Keratinocyte (primary cell): ENCODE results near the gene RSPO3. TPM values are rescaled to one million over a fixed set of nuclear protein-coding genes. Genes with fewer than 3 reads are reported as not detected.

Source experiments
- DNase-seq: peaks from one replicate; pipeline ENCODE4 v3.0.0-alpha.2; 2011; ENCODE audit warnings: low read depth, missing footprints, low spot score
- FAIRE-seq: peaks from 2 replicates; lab custom pipeline; 2011; peaks lifted over from hg19 to GRCh38; lab: Jason Lieb, UNC
- H2AFZ ChIP-seq: 2 replicates; pipeline ENCODE4 v1.6.0; 2012; ENCODE audit warnings: low read length, control low read depth, inconsistent platforms; ENCODE audit not compliant: control insufficient read depth
- H3K27ac ChIP-seq: 2 replicates; pipeline ENCODE4 v1.5.1; 2011; ENCODE audit warnings: low read length; ENCODE audit not compliant: control insufficient read depth, insufficient read depth
- H3K27me3 ChIP-seq: 3 replicates; pipeline ENCODE4 v1.6.0; 2011; ENCODE audit warnings: low read length; ENCODE audit not compliant: control insufficient read depth, insufficient read depth; ENCODE audit errors: extremely low read depth
- H3K36me3 ChIP-seq, 2 experiments: 2 replicates in 1 of 2; 3 replicates in 1 of 2; pipeline ENCODE4 v1.5.1; 2011; ENCODE audit warnings: low read length in 2 of 2, mild to moderate bottlenecking in 1 of 2; ENCODE audit not compliant: control insufficient read depth in 2 of 2, insufficient read depth in 2 of 2; ENCODE audit errors: extremely low read depth in 1 of 2
- H3K4me1 ChIP-seq: 3 replicates; pipeline ENCODE4 v1.5.1; 2011; ENCODE audit warnings: low read length; ENCODE audit not compliant: control insufficient read depth, insufficient read depth; ENCODE audit errors: extremely low read depth
- H3K4me2 ChIP-seq: 3 replicates; pipeline ENCODE4 v1.6.0; 2011; ENCODE audit warnings: low read depth, low read length; ENCODE audit not compliant: control insufficient read depth, insufficient read depth; ENCODE audit errors: extremely low read depth
- H3K4me3 ChIP-seq, 3 experiments: fragments of 200-600 bp in 1 of 3; sonication (generic) in 1 of 3; 2 replicates in 2 of 3; 3 replicates in 1 of 3; pipeline ENCODE4 v1.5.1; 2011 to 2016; ENCODE audit warnings: low read length in 3 of 3, mild to moderate bottlenecking in 3 of 3, control low read depth in 2 of 3, inconsistent platforms in 1 of 3, low read depth in 1 of 3, mixed read lengths in 1 of 3, mixed run types in 1 of 3, moderate library complexity in 1 of 3; ENCODE audit not compliant: control insufficient read depth in 2 of 3, insufficient read depth in 2 of 3; ENCODE audit errors: extremely low read depth in 1 of 3
- H3K79me2 ChIP-seq: 2 replicates; pipeline ENCODE4 v1.6.0; 2012; ENCODE audit warnings: low read length; ENCODE audit not compliant: control insufficient read depth, insufficient read depth
- H3K9ac ChIP-seq: 3 replicates; pipeline ENCODE4 v1.6.0; 2011; ENCODE audit warnings: low read length; ENCODE audit not compliant: control insufficient read depth, insufficient read depth; ENCODE audit errors: extremely low read depth
- H3K9me1 ChIP-seq: 3 replicates; pipeline ENCODE4 v1.6.0; 2011; ENCODE audit warnings: low read length; ENCODE audit not compliant: control insufficient read depth, insufficient read depth; ENCODE audit errors: extremely low read depth
- H3K9me3 ChIP-seq: 2 replicates; pipeline ENCODE4 v1.5.1; 2012; ENCODE audit warnings: low read depth, low read length; ENCODE audit not compliant: control insufficient read depth
- H4K20me1 ChIP-seq: 3 replicates; pipeline ENCODE4 v1.6.0; 2011; ENCODE audit warnings: low read length; ENCODE audit not compliant: control insufficient read depth, insufficient read depth; ENCODE audit errors: extremely low read depth
- EZH2 ChIP-seq: IDR thresholded peaks from one replicate; pipeline ENCODE4 v1.6.1; 2012; ENCODE audit warnings: inconsistent platforms, mild to moderate bottlenecking, low read length, moderate library complexity
- dilution Hi-C: fragments of 300-500 bp; cut with MboI; formaldehyde crosslinking; loops from one replicate; pipeline ENCODE4 v1.7.0; 2020; ENCODE audit warnings: low sequenced_read_pairs; ENCODE audit not compliant: extremely low pct_ligation_motif_present
- polyA plus RNA-seq, 5 experiments: library from polyadenylated mRNA; depleted of rRNA in 3 of 5; stranded (reverse) in 3 of 5; stranded (forward) in 1 of 5; unstranded in 1 of 5; fragments of >200 nt; gene quantifications; 1 replicate in 1 of 5; 2 replicates in 3 of 5; 3 replicates in 1 of 5; pipeline versions ENCODE4 v1.2.1 to v1.2.3, GENCODE V29; 2011 to 2012; ENCODE audit warnings: missing spikeins in 2 of 5, low read depth in 1 of 5, low replicate concordance in 1 of 5
- TF ChIP-seq, protein P1 (sequence below), 3 experiments: IDR thresholded peaks in 1 of 3; conservative IDR thresholded peaks in 1 of 3; optimal IDR thresholded peaks in 1 of 3; 2 replicates in 2 of 3; 3 replicates in 1 of 3; pipeline versions ENCODE3 to v1.5.1; 2011; ENCODE audit warnings: low read length in 3 of 3, mild to moderate bottlenecking in 3 of 3, moderate library complexity in 2 of 3, control low read depth in 1 of 3, inconsistent platforms in 1 of 3; ENCODE audit not compliant: insufficient read depth in 2 of 3; ENCODE audit errors: extremely low read depth in 1 of 3

RSPO3 gene
- polyA plus RNA-seq, 1 donor (not counting 4 experiments of a cell fraction or from before 2014, with no cell fraction given) = not detected

DNA sequence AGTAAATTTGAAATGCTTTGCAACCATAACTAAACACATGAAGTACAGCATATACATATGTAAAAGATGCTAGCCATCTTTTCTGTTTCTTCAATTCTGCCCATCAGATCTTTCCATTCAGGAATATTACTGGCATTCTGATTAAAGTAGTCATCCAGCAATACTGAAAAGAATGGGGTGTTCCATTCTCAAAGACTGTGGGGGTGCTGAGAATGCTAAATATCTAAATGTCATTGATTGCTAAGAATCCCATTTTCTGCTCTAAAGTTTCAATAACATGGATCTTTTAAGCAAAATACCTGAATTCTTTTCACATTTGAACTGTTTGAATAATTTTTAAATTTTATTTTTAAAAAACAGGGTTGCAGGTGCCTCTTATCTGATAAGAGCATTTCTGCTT lies 6.2 kb downstream of the RSPO3 start:
- peaks cover 5% of the 10 kb centered on the region for H3K4me1 ChIP-seq
- no peak for FAIRE-seq
- no peak overlapping the region for H3K9ac ChIP-seq
- no peak overlapping the region for H3K4me3 ChIP-seq
- H3K79me2 ChIP-seq = no peaks in the 10 kb centered on the region
- H2AFZ ChIP-seq = no peak overlapping the region
- H3K27ac ChIP-seq = no peak overlapping the region
- no peaks in the 10 kb centered on the region for H4K20me1 ChIP-seq
- H3K36me3 ChIP-seq = no peaks in the 10 kb centered on the region
- H3K9me1 ChIP-seq = no peaks in the 10 kb centered on the region
- dilution Hi-C loops = no loop called here
- H3K27me3 ChIP-seq = peaks cover 26% of the 10 kb centered on the region
- no peaks in the 10 kb centered on the region for H3K9me3 ChIP-seq
- H3K4me2 ChIP-seq = no peak overlapping the region
- no peak for TF ChIP-seq EZH2
- TF ChIP-seq, protein P1, sequence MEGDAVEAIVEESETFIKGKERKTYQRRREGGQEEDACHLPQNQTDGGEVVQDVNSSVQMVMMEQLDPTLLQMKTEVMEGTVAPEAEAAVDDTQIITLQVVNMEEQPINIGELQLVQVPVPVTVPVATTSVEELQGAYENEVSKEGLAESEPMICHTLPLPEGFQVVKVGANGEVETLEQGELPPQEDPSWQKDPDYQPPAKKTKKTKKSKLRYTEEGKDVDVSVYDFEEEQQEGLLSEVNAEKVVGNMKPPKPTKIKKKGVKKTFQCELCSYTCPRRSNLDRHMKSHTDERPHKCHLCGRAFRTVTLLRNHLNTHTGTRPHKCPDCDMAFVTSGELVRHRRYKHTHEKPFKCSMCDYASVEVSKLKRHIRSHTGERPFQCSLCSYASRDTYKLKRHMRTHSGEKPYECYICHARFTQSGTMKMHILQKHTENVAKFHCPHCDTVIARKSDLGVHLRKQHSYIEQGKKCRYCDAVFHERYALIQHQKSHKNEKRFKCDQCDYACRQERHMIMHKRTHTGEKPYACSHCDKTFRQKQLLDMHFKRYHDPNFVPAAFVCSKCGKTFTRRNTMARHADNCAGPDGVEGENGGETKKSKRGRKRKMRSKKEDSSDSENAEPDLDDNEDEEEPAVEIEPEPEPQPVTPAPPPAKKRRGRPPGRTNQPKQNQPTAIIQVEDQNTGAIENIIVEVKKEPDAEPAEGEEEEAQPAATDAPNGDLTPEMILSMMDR (optimal IDR thresholded peaks at IDR 0.05 in 1 of 3, IDR thresholded peaks at IDR 0.05 in 1 of 3, conservative IDR thresholded peaks at IDR 0.05 in 1 of 3; ENCODE audit: extremely low read depth in 1 of 3, insufficient read depth in 2 of 3, low read length in 3 of 3) = no peak
- no peak for DNase-seq

DNA sequence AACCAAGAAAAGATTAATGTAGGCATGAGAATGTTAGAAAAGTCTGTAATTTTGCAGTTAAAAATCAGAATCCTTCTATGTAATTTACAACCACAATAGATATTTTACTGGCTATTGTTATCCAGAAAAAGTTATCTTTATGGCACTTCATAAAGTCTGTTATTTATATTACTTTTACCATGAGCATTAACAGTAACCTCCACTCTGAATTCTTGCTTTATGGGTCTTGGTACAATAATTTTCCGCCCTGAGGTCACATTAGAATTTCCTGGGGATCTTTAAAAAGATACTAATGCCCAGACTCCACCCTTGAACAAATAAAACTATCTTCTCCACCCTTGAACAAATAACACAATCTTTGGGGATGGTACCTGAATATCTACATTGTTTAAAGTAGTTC lies 9.6 kb downstream of the RSPO3 start:
- no peaks in the 10 kb centered on the region for H3K4me1 ChIP-seq
- dilution Hi-C loops = no loop called here
- DNase-seq (no peak), FAIRE-seq (no peak)
- no peak overlapping the region for H2AFZ ChIP-seq
- TF ChIP-seq, protein P1 (optimal IDR thresholded peaks at IDR 0.05 in 1 of 3, IDR thresholded peaks at IDR 0.05 in 1 of 3, conservative IDR thresholded peaks at IDR 0.05 in 1 of 3; ENCODE audit: extremely low read depth in 1 of 3, insufficient read depth in 2 of 3, low read length in 3 of 3) = no peak
- TF ChIP-seq EZH2 = no peak
- H3K4me2 ChIP-seq = no peak overlapping the region
- H3K36me3 ChIP-seq = no peaks in the 10 kb centered on the region
- no peak overlapping the region for H3K4me3 ChIP-seq
- no peaks in the 10 kb centered on the region for H4K20me1 ChIP-seq
- H3K9me3 ChIP-seq = no peaks in the 10 kb centered on the region
- no peaks in the 10 kb centered on the region for H3K9me1 ChIP-seq
- no peaks in the 10 kb centered on the region for H3K79me2 ChIP-seq
- no peak overlapping the region for H3K9ac ChIP-seq
- H3K27ac ChIP-seq = no peak overlapping the region
- H3K27me3 ChIP-seq = peaks cover 5% of the 10 kb centered on the region
